Keratinocyte (primary cell): Measurements from ENCODE around the gene DEFB114.

Experiments
- EZH2 ChIP-seq: IDR thresholded peaks from one replicate; pipeline ENCODE4 v1.6.1; 2012; ENCODE audit warnings: inconsistent platforms, mild to moderate bottlenecking, low read length, moderate library complexity
- TF ChIP-seq, protein P1 (sequence below), 3 experiments: IDR thresholded peaks in 1 of 3; conservative IDR thresholded peaks in 1 of 3; optimal IDR thresholded peaks in 1 of 3; 2 replicates in 2 of 3; 3 replicates in 1 of 3; pipeline versions ENCODE3 to v1.5.1; 2011; ENCODE audit warnings: low read length in 3 of 3, mild to moderate bottlenecking in 3 of 3, moderate library complexity in 2 of 3, control low read depth in 1 of 3, inconsistent platforms in 1 of 3; ENCODE audit not compliant: insufficient read depth in 2 of 3; ENCODE audit errors: extremely low read depth in 1 of 3

DNA sequence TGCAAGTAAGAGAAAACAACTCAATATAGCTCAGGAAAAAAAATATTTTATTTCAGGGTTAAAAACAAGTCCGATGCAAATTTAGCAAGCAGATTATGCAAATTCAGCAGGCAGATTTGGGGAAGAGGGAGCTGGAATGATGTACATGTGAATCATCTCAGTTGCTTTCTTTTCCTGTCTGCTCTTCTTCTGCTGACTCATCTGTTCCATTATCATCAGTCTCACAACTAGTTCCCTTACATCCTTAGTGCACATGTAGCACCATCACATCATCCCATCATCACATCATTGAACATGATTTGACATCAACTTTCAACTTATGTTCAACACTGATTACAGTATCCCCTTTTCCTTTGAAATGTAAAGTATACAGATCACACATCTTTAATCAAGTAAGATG, 16.9 kb upstream of the DEFB114 start:
- TF ChIP-seq, protein P1, sequence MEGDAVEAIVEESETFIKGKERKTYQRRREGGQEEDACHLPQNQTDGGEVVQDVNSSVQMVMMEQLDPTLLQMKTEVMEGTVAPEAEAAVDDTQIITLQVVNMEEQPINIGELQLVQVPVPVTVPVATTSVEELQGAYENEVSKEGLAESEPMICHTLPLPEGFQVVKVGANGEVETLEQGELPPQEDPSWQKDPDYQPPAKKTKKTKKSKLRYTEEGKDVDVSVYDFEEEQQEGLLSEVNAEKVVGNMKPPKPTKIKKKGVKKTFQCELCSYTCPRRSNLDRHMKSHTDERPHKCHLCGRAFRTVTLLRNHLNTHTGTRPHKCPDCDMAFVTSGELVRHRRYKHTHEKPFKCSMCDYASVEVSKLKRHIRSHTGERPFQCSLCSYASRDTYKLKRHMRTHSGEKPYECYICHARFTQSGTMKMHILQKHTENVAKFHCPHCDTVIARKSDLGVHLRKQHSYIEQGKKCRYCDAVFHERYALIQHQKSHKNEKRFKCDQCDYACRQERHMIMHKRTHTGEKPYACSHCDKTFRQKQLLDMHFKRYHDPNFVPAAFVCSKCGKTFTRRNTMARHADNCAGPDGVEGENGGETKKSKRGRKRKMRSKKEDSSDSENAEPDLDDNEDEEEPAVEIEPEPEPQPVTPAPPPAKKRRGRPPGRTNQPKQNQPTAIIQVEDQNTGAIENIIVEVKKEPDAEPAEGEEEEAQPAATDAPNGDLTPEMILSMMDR (optimal IDR thresholded peaks at IDR 0.05 in 1 of 3, IDR thresholded peaks at IDR 0.05 in 1 of 3, conservative IDR thresholded peaks at IDR 0.05 in 1 of 3; ENCODE audit: extremely low read depth in 1 of 3, insufficient read depth in 2 of 3, low read length in 3 of 3) = no peak
- no peak for TF ChIP-seq EZH2
